Fibroblast of villous mesenchyme (primary cell): ENCODE data around the gene PLBD1. TPM values are rescaled to one million over a fixed set of nuclear protein-coding genes. Genes with fewer than 3 reads are reported as not detected.
A peak's percentile ranks its signal among the peaks of the same experiment; 100 is the strongest.

ENCODE experiments used
- DNase-seq: peaks from one replicate; pipeline ENCODE4 v3.0.0-alpha.2; 2010; ENCODE audit warnings: low read depth
- H3K4me3 ChIP-seq: 2 replicates; pipeline ENCODE4 v1.5.1; 2011; ENCODE audit warnings: low read depth, mild to moderate bottlenecking, low read length
- CTCF ChIP-seq: IDR thresholded peaks from 2 replicates; pipeline ENCODE4 v1.5.1; 2012; ENCODE audit warnings: low read depth, mild to moderate bottlenecking, low read length; ENCODE audit not compliant: insufficient read depth
- total RNA-seq: library from RNA; depleted of rRNA; stranded (reverse); fragments of >200 nt; gene quantifications from 2 replicates; pipeline ENCODE4 v1.2.3, GENCODE V29; 2012

The PLBD1 gene
- total RNA-seq, 1 donor: 18.1 TPM

GRCh38 chr12:14482361-14482760 lies 85.3 kb downstream of the PLBD1 start:
- TF ChIP-seq CTCF: no peak
- H3K4me3 ChIP-seq: no peak overlapping the region
- no peak for DNase-seq

- H3K4me3 ChIP-seq: no peak overlapping the region
- no peak for TF ChIP-seq CTCF
- DNase-seq: no peak
These were observed 86.5 kb downstream of the PLBD1 start for GRCh38 chr12:14481201-14481600.

- no peak for TF ChIP-seq CTCF
- H3K4me3 ChIP-seq: no peak overlapping the region
- DNase-seq: no peak
These were observed 88.7 kb downstream of the PLBD1 start for GRCh38 chr12:14479004-14479403.

GRCh38 chr12:14473707-14474287 lies 93.9 kb downstream of the PLBD1 start:
- peak; percentile 37 for DNase-seq
- no peak overlapping the region for H3K4me3 ChIP-seq
- TF ChIP-seq CTCF: no peak

GRCh38 chr12:14471497-14471896 lies 96.2 kb downstream of the PLBD1 start:
- no peak overlapping the region for H3K4me3 ChIP-seq
- no peak for TF ChIP-seq CTCF
- no peak for DNase-seq

GRCh38 chr12:14460212-14460841 lies 107.4 kb downstream of the PLBD1 start:
- no peak overlapping the region for H3K4me3 ChIP-seq
- no peak for DNase-seq
- no peak for TF ChIP-seq CTCF
